T47D (cell line): ENCODE data around the gene BSX.

Experiments used
- DNase-seq, 2 experiments: peaks; one replicate each; pipeline versions ENCODE4 v3.0.0 to v3.0.0-alpha.2; 2011 to 2012; ENCODE audit warnings: low read depth in 1 of 2, low spot score in 1 of 2
- JUND ChIP-seq: IDR thresholded peaks from 2 replicates; pipeline ENCODE4 v1.6.1; 2012; ENCODE audit warnings: low read depth
- in situ Hi-C: cut with HindIII; loops from 2 replicates; pipeline ENCODE4 v1.10.0; 2016; ENCODE audit warnings: low sequenced_read_pairs, low pct_unique_long_range_greater_than_20kb

The BSX gene

GRCh38 chr11:122979815-122980595 lies 1.6 kb downstream of the BSX start:
- DNase-seq = no peak
- in situ Hi-C loops = no loop called here
- no peak for TF ChIP-seq JUND

- TF ChIP-seq JUND = no peak
- DNase-seq = no peak
- in situ Hi-C loops = no loop called here
Measured at GRCh38 chr11:122979103-122979814, 2.4 kb downstream of the BSX start.

GRCh38 chr11:122978299-122978620 lies 3.4 kb downstream of the BSX start:
- in situ Hi-C loops = no loop called here
- no peak for TF ChIP-seq JUND

GRCh38 chr11:122977470-122978298 lies 4.0 kb downstream of the BSX start:
- in situ Hi-C loops = no loop called here
- TF ChIP-seq JUND = no peak
- no peak for DNase-seq

More at GRCh38 chr11:122978299-122978620, 3.4 kb downstream of the BSX start:
- no peak for DNase-seq

- DNase-seq = no peak
- in situ Hi-C loops = no loop called here
- TF ChIP-seq JUND = no peak
Measured at GRCh38 chr11:122976734-122977469, 4.7 kb downstream of the BSX start.

- in situ Hi-C loops = no loop called here
- no peak for TF ChIP-seq JUND
- DNase-seq = no peak
Measured at GRCh38 chr11:122976061-122976733, 5.4 kb downstream of the BSX start.

GRCh38 chr11:122963961-122964360 lies 17.7 kb downstream of the BSX start:
- DNase-seq = no peak
- in situ Hi-C loops = no loop called here
- no peak for TF ChIP-seq JUND

GRCh38 chr11:122954455-122954854 lies 27.2 kb downstream of the BSX start:
- DNase-seq = no peak
- no peak for TF ChIP-seq JUND
- in situ Hi-C loops = no loop called here

GRCh38 chr11:122951211-122951610 lies 30.4 kb downstream of the BSX start:
- no peak for DNase-seq
- no peak for TF ChIP-seq JUND
- in situ Hi-C loops = no loop called here

- in situ Hi-C loops = no loop called here
- no peak for DNase-seq
- no peak for TF ChIP-seq JUND
Measured at GRCh38 chr11:122938557-122938956, 43.1 kb downstream of the BSX start.

GRCh38 chr11:122937983-122938382 lies 43.7 kb downstream of the BSX start:
- no peak for DNase-seq
- TF ChIP-seq JUND = no peak
- in situ Hi-C loops = no loop called here

GRCh38 chr11:122933416-122933815 lies 48.2 kb downstream of the BSX start:
- no peak for TF ChIP-seq JUND
- in situ Hi-C loops = no loop called here
- no peak for DNase-seq
